Fibroblast of lung (primary cell): ENCODE results near the gene PIGK.

Experiments
- EZH2 ChIP-seq: IDR thresholded peaks from 2 replicates; pipeline ENCODE4 v1.5.1; 2012; ENCODE audit warnings: low read length, control low read depth, mild to moderate bottlenecking; ENCODE audit errors: missing control alignments
- TF ChIP-seq, protein P1 (sequence below), 2 donors: IDR thresholded peaks in 1 of 2; conservative IDR thresholded peaks in 1 of 2; 1 replicate in 1 of 2; 2 replicates in 1 of 2; pipeline ENCODE4 v1.5.1; 2011 to 2012; ENCODE audit warnings: low read length in 2 of 2, control low read depth in 1 of 2, inconsistent platforms in 1 of 2, low read depth in 1 of 2, mild to moderate bottlenecking in 1 of 2

DNA sequence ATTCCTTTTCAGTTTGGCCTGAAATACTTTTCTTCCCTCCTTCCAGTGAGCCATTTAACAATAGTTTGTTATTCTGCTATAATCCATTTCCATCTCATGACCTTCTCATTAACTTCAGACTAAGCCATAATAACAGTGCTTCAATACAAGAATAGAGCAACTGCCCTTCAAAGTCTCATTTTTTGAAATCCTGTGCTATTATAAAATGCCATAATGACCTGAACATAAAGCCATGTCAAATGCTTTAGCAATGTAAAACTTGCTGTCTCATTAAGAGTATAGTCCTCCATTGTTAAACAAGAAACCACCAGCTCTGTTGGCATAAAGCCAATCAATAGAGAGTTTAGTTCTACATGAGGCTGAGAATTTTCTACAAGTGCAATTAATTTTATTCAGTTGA, 9.6 kb upstream of the PIGK start:
- TF ChIP-seq, protein P1, sequence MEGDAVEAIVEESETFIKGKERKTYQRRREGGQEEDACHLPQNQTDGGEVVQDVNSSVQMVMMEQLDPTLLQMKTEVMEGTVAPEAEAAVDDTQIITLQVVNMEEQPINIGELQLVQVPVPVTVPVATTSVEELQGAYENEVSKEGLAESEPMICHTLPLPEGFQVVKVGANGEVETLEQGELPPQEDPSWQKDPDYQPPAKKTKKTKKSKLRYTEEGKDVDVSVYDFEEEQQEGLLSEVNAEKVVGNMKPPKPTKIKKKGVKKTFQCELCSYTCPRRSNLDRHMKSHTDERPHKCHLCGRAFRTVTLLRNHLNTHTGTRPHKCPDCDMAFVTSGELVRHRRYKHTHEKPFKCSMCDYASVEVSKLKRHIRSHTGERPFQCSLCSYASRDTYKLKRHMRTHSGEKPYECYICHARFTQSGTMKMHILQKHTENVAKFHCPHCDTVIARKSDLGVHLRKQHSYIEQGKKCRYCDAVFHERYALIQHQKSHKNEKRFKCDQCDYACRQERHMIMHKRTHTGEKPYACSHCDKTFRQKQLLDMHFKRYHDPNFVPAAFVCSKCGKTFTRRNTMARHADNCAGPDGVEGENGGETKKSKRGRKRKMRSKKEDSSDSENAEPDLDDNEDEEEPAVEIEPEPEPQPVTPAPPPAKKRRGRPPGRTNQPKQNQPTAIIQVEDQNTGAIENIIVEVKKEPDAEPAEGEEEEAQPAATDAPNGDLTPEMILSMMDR (conservative IDR thresholded peaks at IDR 0.05 in 1 of 2, IDR thresholded peaks at IDR 0.05 in 1 of 2; ENCODE audit: low read depth in 1 of 2, low read length in 2 of 2): no peak
- TF ChIP-seq EZH2: no peak
